Measurements from ENCODE around the gene DNAJC13.

DNAJC13 gene

GRCh38 chr3:132499071-132499470 is 81.8 kb downstream of the DNAJC13 start:
- DNase-seq: no peak

GRCh38 chr3:132503559-132503958 is 86.3 kb downstream of the DNAJC13 start:
- DNase-seq: no peak

DNA sequence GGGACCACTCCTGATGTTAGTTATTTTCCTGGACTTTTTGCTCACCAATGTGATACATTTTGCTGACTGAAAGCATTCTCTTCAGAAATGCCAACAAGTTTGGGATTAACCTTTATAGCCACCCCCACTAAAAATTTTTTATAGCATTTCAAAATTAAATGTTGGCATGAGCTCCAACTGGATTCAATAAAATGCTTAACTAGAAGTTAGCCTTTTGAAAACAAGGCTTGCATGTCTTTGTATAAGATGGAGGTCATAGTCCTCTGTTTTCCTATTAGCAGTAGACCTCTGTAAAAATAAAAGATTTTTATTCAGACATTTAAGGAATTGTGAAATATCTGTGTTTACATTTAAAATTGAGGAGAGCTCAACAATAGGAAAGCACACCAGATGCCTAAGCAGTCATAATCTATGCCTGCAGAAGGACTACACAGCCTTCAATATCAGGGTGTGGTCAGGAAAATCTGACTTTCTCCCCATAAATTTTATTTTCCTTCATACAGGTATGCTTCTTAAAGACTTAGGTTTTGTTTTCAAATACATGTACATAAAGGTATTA is 87.2 kb downstream of the DNAJC13 start:
- DNase-seq: no peak

GRCh38 chr3:132507657-132508056 is 90.4 kb downstream of the DNAJC13 start:
- DNase-seq: no peak

- DNase-seq: no peak
These were observed 91.8 kb downstream of the DNAJC13 start for GRCh38 chr3:132509096-132509495.

GRCh38 chr3:132509506-132509905 is 92.2 kb downstream of the DNAJC13 start:
- DNase-seq: no peak

DNA sequence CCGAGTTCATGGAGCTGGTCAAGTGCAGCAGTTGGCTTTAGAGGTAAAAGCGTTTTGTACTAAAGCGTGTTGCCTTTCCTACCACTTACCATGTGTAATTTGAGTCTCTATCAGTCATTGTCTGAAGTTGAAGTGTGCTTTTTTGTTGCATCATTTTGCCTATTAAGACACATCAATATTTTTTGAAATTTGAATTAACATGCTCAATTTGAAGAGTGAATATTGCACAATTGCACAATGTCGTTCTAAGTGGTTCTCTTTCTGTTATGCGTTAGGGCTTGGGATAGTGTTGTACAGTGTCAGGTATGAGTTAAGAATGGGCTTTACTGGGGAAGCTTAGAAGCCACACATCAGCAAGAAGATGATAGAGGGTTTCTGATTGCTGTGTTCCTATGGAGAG is 95.8 kb downstream of the DNAJC13 start:
- peak; percentile 94 for DNase-seq

- no peak for DNase-seq
These were observed 100.0 kb downstream of the DNAJC13 start for GRCh38 chr3:132517311-132517710.

DNA sequence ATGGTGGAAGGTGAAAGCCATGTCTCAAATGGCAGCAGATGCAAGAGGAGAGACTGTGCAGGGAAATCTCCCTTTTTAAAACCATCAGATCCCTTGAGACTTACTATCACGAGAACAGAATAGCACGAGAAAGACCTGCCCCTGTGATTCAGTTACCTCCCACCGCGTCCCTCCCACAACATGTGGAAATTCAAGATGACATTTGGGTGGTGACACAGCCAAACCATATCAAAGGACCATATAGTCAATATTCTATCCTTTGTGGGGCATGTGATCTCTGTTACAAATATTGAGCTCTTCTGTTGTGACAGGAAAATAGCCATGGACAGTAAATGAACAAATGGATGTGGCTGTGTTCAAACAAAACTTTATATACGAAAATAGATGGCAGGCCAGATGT is 102.6 kb downstream of the DNAJC13 start:
- DNase-seq: no peak

- no peak for DNase-seq
These were observed 104.6 kb downstream of the DNAJC13 start for GRCh38 chr3:132521901-132522300.

DNA sequence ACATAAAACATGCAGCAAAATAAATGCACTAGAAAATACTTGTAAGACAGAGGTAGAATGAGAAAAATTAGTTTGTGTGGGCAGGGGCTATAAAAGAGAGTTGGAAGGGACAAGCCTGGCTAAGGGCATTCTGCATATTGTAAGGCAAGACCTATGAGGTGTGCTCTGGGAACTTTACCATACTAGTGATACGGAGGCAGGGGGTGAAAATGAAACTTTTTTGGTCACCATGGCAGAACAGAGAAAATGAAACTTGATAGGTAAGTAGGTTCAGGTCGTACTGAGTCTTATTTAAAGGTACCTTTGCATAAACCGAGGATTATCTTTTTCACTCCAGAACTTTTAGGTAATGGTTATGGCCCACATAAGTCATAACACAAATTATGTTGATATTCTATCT is 105.1 kb downstream of the DNAJC13 start:
- no peak for DNase-seq

- no peak for DNase-seq
These were observed 113.3 kb downstream of the DNAJC13 start for GRCh38 chr3:132530624-132531023.

DNA sequence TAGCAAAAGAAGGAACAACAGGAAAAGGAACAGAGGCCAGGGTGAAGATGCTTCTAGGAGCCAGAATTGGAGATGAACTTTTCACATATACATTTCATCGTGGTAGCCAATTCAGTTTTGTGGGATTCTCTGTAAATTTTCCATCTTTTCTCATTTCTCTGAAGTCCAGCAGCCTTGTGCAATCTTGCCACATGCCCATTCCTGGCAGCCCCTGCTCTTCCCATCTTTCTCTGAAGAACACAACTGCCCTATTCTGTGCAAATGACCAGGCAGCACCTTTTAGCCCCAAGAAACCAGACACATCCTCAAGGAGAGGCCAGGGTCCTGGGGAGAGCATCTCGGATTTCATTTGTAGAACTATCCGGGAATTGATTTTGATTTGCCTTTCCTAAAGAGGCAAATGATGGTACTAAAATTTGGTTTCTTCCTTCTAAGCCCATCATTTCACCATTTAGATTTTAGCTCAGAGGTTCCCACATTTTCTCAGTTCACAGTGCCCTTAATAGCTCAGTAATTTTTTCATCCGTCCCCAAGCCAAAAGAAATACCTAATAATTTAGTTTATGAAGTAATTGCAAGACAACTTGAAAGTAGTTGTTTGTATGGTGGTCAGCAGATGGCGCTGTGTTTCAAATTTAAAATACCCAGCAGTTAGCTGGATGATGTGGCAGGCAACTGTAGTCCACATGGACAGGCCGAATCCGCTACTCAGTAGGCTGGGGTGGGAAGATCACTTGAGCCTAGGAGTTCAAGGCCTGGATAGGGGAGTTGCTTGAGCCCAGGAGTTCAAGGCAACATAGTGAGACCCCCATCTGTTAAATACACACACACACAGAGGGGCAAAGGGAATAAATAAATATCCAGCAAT is 118.5 kb downstream of the DNAJC13 start:
- DNase-seq: no peak

- no peak for DNase-seq
These were observed 119.3 kb downstream of the DNAJC13 start for GRCh38 chr3:132536442-132537153.

DNA sequence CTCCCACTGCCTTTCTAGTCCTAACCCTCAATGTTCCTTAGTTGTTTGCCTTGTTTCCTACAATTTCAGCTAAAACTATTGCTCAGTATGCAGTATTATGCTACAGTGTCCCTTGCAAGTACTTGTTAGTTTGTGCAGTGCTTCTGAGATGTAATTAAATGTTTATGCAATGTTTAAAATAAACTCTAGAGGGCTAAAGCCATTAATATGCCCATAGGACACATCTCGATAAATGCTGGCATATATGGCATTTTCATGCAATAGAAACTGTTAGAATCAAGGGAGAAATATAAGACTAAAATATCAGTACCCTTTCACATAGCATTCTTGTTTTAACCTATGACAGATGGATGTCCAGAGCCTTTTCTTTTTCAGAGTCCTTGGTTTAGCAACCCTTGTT is 120.0 kb downstream of the DNAJC13 start:
- no peak for DNase-seq

DNA sequence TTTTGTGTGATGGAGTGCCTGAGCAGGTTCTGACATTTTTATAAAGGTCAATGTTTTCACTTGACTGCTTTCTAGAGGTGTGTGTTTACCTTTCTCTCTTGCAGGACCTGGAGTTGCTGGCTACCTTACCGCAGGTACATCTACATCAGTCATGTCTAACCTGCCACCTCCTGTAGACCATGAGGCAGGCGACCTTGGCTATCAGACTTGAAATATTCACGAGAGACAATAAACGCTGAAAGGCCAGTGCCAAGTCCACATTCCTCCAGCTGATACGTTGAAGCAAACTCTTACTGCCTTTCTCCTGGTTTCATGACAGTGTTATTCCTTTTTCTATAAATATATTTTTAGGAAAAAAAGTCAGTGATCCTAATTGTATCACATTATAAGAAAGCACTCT is 120.8 kb downstream of the DNAJC13 start:
- no peak for DNase-seq

GRCh38 chr3:132539681-132540080 is 122.4 kb downstream of the DNAJC13 start:
- no peak for DNase-seq

DNA sequence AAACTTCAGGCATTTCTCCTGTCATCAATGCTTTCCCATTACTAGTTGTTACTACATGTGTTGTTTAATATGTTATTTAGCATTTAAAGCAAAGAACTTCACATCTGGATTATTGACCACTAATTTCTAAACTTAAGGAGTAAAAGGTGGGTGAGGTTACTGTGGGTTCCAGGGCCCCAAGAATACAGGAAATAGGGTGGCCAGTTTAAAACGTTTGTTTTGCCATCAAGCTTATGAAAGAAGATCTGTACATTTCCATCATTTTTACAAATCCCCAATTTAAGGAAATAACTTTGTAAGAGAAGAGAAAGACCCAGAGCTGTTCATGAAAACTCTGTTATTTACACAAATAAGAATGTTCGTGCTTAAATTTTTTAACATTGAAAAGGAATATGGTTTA is 125.3 kb downstream of the DNAJC13 start:
- no peak for DNase-seq

GRCh38 chr3:132543011-132543739 is 125.9 kb downstream of the DNAJC13 start:
- no peak for DNase-seq

- no peak for DNase-seq
These were observed 126.8 kb downstream of the DNAJC13 start for GRCh38 chr3:132544130-132544529.

GRCh38 chr3:132545471-132545870 is 128.2 kb downstream of the DNAJC13 start:
- no peak for DNase-seq

GRCh38 chr3:132549169-132549568 is 131.9 kb downstream of the DNAJC13 start:
- no peak for DNase-seq

DNA sequence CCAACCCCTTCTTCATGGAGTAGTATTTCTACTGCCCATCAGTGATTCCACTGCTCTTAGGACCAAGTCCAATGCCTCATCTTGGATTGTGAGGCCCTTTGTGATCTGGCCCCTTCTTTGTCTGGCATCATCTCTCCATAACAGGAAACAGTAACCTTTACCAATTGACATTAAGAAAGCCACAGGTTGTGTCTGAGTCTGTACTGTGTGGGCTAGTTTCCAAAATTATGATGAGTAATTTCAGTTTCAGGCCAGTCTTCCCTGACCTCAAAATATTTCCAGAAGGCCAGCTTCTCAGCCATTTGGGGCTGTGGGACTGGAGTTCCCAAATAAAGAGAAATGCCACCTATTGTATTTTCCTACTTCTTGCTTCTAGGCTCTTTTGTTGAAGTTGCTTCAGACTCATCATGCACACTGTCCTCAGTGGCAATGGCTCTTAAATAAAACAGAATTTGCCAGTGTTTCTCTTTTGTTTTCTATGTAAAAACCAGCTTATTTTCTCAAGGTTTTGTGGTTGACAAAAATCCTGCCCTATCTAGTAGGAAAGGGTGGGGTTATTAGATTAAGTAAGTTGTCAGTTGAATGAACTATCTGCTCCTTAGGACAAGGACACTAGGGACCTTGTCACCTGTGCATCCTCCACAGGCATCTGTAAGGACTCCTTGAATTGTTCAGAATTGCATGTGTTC is 132.7 kb downstream of the DNAJC13 start:
- no peak for DNase-seq
